Retinal pigment epithelial cell (primary cell): Measurements from ENCODE around the gene FJX1.

ENCODE experiments used
- DNase-seq: peaks from one replicate; pipeline ENCODE4 v3.0.0-alpha.2; 2010; ENCODE audit warnings: low read depth
- H3K4me3 ChIP-seq: 2 replicates; pipeline ENCODE4 v1.5.1; 2011; ENCODE audit warnings: mild to moderate bottlenecking, low read length, control low read depth, moderate library complexity
- CTCF ChIP-seq: conservative IDR thresholded peaks from 2 replicates; pipeline ENCODE4 v1.5.1; 2011; ENCODE audit warnings: low read depth, low read length, control low read depth, inconsistent platforms

The FJX1 gene

GRCh38 chr11:35617687-35618496 lies at the start of gene FJX1:
Gene FJX1, plus strand, starts transcription at chr11:35618460. Its CDS starts 177 bp downstream, at chr11:35618637.
- peak within 1 kb of the TSS; percentile 73 for H3K4me3 ChIP-seq
- DNase-seq = peak; percentile 62
- no peak for TF ChIP-seq CTCF

DNA sequence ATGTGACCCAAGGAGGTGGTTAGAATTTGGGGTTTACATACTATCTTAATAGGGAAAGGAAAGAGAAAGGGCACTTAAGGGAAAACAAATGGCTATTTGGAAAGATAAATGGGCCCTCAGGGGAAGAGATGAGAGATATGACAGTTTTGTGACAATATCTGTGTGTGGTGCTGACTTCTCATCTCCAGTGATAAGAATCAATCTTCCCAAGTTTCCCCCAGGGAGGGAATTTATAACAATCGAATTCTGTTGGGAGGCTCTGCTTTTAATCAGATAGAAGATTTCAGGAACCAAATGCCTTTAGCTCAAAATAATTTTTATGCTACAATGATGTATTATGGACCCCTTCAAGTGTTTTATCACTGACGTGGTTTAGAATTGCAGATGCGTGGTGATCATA lies 46.6 kb upstream of the FJX1 start:
- DNase-seq = no peak
- no peak overlapping the region for H3K4me3 ChIP-seq
- no peak for TF ChIP-seq CTCF

GRCh38 chr11:35579557-35580396 lies 38.5 kb upstream of the FJX1 start:
- TF ChIP-seq CTCF = no peak
- no peak overlapping the region for H3K4me3 ChIP-seq
- DNase-seq = no peak

- TF ChIP-seq CTCF = no peak
- DNase-seq = no peak
- H3K4me3 ChIP-seq = no peak overlapping the region
Observed at GRCh38 chr11:35580397-35580781, 37.9 kb upstream of the FJX1 start.

DNA sequence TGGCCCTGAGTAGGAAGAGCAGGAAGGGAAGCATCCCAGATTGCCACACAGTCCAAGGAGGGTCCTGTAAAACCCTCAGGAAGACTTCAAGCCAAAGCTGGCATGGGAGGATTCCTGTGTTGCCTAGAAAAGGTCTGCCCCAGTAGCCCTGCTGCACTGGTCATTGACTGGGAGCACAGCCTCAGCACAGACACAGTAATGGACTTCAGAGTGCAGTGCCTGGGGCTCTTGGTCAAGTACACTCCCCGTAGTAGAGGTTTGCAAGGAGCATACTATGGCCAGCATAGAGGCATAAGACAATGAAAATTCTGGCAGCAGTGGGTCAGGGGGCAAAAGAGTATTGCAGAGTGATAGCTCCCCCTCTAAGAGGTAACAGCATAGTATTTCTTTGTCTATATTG lies 36.2 kb upstream of the FJX1 start:
- no peak overlapping the region for H3K4me3 ChIP-seq
- DNase-seq = no peak
- no peak for TF ChIP-seq CTCF

DNA sequence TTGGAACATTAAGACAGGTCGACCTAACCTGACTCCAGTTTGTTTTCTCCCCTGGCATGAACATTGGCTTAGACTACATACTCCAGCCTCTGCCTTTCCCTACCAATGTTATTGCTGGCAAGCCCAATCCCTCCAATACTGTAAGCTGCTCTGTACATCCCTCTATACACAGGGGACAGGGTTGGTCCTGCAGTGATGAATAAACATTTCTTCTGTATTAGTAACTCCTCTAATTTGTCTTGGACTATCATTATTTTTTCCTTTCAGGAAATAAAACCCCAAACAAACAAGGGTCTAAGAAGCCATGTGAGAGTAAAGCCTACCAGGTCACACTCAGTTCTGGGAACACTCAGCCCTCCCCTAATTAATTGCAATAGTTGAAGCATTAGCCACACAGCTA lies 35.1 kb upstream of the FJX1 start:
- no peak for TF ChIP-seq CTCF
- DNase-seq = no peak
- no peak overlapping the region for H3K4me3 ChIP-seq
